GM18870 (cell line): ENCODE results near the gene DDR1.
"Not testable (repeated sequence)": the region's sequence is repeated elsewhere in the genome, so short reads cannot be mapped to it uniquely, and the experiment has no call there.

ENCODE experiments used
- ATAC-seq: cut with Tn5 transposase; IDR thresholded peaks from one replicate; pipeline ENCODE4 v1.9.1; 2021; ENCODE audit warnings: moderate library complexity; ENCODE audit not compliant: unreplicated experiment

The DDR1 gene

GRCh38 chr6:30914854-30915590, 30.7 kb downstream of the DDR1 start:
- ATAC-seq: no peak

GRCh38 chr6:30915591-30915946, 31.2 kb downstream of the DDR1 start:
- no peak for ATAC-seq

- ATAC-seq: no peak
Measured at GRCh38 chr6:30917041-30917440, 32.7 kb downstream of the DDR1 start.

GRCh38 chr6:30917487-30917886, 33.2 kb downstream of the DDR1 start:
- ATAC-seq: no peak

GRCh38 chr6:30918670-30919069, 34.4 kb downstream of the DDR1 start:
- ATAC-seq: no peak

GRCh38 chr6:30922447-30922852, 38.1 kb downstream of the DDR1 start:
- no peak for ATAC-seq

GRCh38 chr6:30924040-30924627, 39.8 kb downstream of the DDR1 start:
- not testable (repeated sequence) for ATAC-seq

GRCh38 chr6:30926644-30927043, 42.3 kb downstream of the DDR1 start:
- ATAC-seq: no peak

- not testable (repeated sequence) for ATAC-seq
Measured at GRCh38 chr6:30927080-30927479, 42.8 kb downstream of the DDR1 start.

- ATAC-seq: no peak
Measured at GRCh38 chr6:30928677-30929076, 44.4 kb downstream of the DDR1 start.

- no peak for ATAC-seq
Measured at GRCh38 chr6:30930506-30930905, 46.2 kb downstream of the DDR1 start.

GRCh38 chr6:30931272-30931671, 47.0 kb downstream of the DDR1 start:
- no peak for ATAC-seq

GRCh38 chr6:30931969-30932645, 47.8 kb downstream of the DDR1 start, which contains the start of gene SFTA2:
TSS of gene SFTA2 (minus strand) at chr6:30932170. CDS start at chr6:30932096, 74 bp downstream.
- ATAC-seq: no peak

GRCh38 chr6:30932665-30933365, 48.5 kb downstream of the DDR1 start:
- ATAC-seq: no peak

- ATAC-seq: no peak
Measured at GRCh38 chr6:30935018-30935417, 50.7 kb downstream of the DDR1 start.

GRCh38 chr6:30937265-30937664, 52.9 kb downstream of the DDR1 start:
- ATAC-seq: no peak

GRCh38 chr6:30938730-30939129, 54.4 kb downstream of the DDR1 start:
- ATAC-seq: no peak

- no peak for ATAC-seq
Measured at GRCh38 chr6:30939473-30939872, 55.2 kb downstream of the DDR1 start.

GRCh38 chr6:30940361-30940986, 56.2 kb downstream of the DDR1 start, which contains the start of gene MUCL3:
TSS of gene MUCL3 (plus strand) at chr6:30940973. CDS start at chr6:30941000, 27 bp downstream.
- ATAC-seq: no peak

GRCh38 chr6:30942338-30943060, 58.2 kb downstream of the DDR1 start:
- no peak for ATAC-seq
